H1 (cell line): ENCODE data around the gene EML1. TPM values are rescaled to one million over a fixed set of nuclear protein-coding genes. Genes with fewer than 3 reads are reported as not detected.
A peak's percentile ranks its signal among the peaks of the same experiment; 100 is the strongest.

Experiments used
- CTCF ChIA-PET: fragments of 300-600 bp; sonication (Branson Sonifier 250); formaldehyde crosslinking; loops from one replicate; lab custom pipeline; 2021; ENCODE audit not compliant: partially characterized antibody; lab: Charles Lee
- POLR2A ChIA-PET: fragments of 300-600 bp; sonication (Branson Sonifier 250); formaldehyde crosslinking; loops from one replicate; lab custom pipeline; 2021; ENCODE audit warnings: inconsistent platforms; ENCODE audit not compliant: partially characterized antibody; lab: Charles Lee
- DNase-seq, 2 experiments: peaks; one replicate each; pipeline versions ENCODE4 v3.0.0 to v3.0.0-alpha.2; 2010 to 2022; ENCODE audit warnings: low spot score in 2 of 2, low read depth in 1 of 2, mixed read lengths in 1 of 2
- FAIRE-seq: peaks from 2 replicates; lab custom pipeline; 2011; peaks lifted over from hg19 to GRCh38; lab: Jason Lieb, UNC
- H2AFZ ChIP-seq: 2 replicates; pipeline ENCODE4 v1.8.1; 2012; ENCODE audit warnings: low read length, inconsistent platforms
- H2AK5ac ChIP-seq: 2 replicates; pipeline ENCODE4 v1.6.1; 2013; ENCODE audit warnings: low read depth, low read length
- H2BK120ac ChIP-seq: replicated peaks from 2 replicates; pipeline ENCODE3; 2013; ENCODE audit warnings: low read depth, low read length, inconsistent platforms
- H2BK12ac ChIP-seq: 2 replicates; pipeline ENCODE4 v1.6.1; 2013; ENCODE audit warnings: low read depth, low read length
- H2BK15ac ChIP-seq: 2 replicates; pipeline ENCODE4 v1.6.1; 2013; ENCODE audit warnings: low read length
- H2BK20ac ChIP-seq: 2 replicates; pipeline ENCODE4 v1.6.1; 2013; ENCODE audit warnings: low read length
- H2BK5ac ChIP-seq: 2 replicates; pipeline ENCODE4 v1.6.1; 2013; ENCODE audit warnings: low read depth, low read length
- H3K14ac ChIP-seq: 2 replicates; pipeline ENCODE4 v1.6.1; 2013; ENCODE audit warnings: inconsistent platforms; ENCODE audit not compliant: insufficient read length
- H3K18ac ChIP-seq: 2 replicates; pipeline ENCODE4 v1.6.1; 2013; ENCODE audit warnings: low read length; ENCODE audit errors: extremely low read depth
- H3K23ac ChIP-seq: 2 replicates; pipeline ENCODE4 v1.6.1; 2013; ENCODE audit warnings: inconsistent platforms; ENCODE audit not compliant: insufficient read length
- H3K23me2 ChIP-seq: 2 replicates; pipeline ENCODE4 v1.6.1; 2013; ENCODE audit warnings: low read depth, low read length
- H3K27ac ChIP-seq: 2 replicates; pipeline ENCODE4 v1.6.1; 2011; ENCODE audit warnings: low read depth, low read length, inconsistent platforms
- H3K27me3 ChIP-seq, 4 experiments: replicated peaks in 1 of 4; 1 replicate in 1 of 4; 2 replicates in 3 of 4; pipeline versions ENCODE4 v1.6.1 to v1.8.1; 2011 to 2013; ENCODE audit warnings: low read length in 3 of 4, mild to moderate bottlenecking in 3 of 4, inconsistent platforms in 2 of 4, mixed read lengths in 2 of 4, moderate library complexity in 1 of 4; ENCODE audit not compliant: control insufficient read depth in 3 of 4, insufficient read depth in 3 of 4; ENCODE audit errors: extremely low read depth in 1 of 4
- H3K36me3 ChIP-seq, 4 experiments: 2 replicates each; pipeline versions ENCODE4 v1.6.1 to v1.8.1; 2011 to 2013; ENCODE audit warnings: mild to moderate bottlenecking in 4 of 4, low read length in 3 of 4, moderate library complexity in 2 of 4, control low read depth in 1 of 4, inconsistent platforms in 1 of 4; ENCODE audit not compliant: insufficient read depth in 4 of 4, control insufficient read depth in 2 of 4
- H3K4ac ChIP-seq: replicated peaks from 2 replicates; pipeline ENCODE3; 2013; ENCODE audit warnings: low read length, low read depth, mixed read lengths, inconsistent platforms; ENCODE audit not compliant: insufficient read length
- H3K4me1 ChIP-seq, 4 experiments: replicated peaks in 1 of 4; 1 replicate in 1 of 4; 2 replicates in 3 of 4; pipeline versions ENCODE4 v1.6.1 to v1.8.1; 2011 to 2013; ENCODE audit warnings: low read length in 3 of 4, inconsistent platforms in 2 of 4, mixed read lengths in 1 of 4; ENCODE audit not compliant: insufficient read depth in 4 of 4, control insufficient read depth in 3 of 4
- H3K4me2 ChIP-seq, 2 experiments: 2 replicates each; pipeline versions ENCODE4 v1.6.1 to v1.8.1; 2011 to 2013; ENCODE audit warnings: low read depth in 2 of 2, low read length in 2 of 2, control low read depth in 1 of 2, inconsistent platforms in 1 of 2, mild to moderate bottlenecking in 1 of 2; ENCODE audit not compliant: insufficient read depth in 1 of 2
- H3K4me3 ChIP-seq, 4 experiments: fragments of 200-600, 300-600 bp in 1 of 4; sonication (generic), shearing (Covaris generic), sonication (Bioruptor Twin) in 1 of 4; 2 replicates each; pipeline versions ENCODE4 v1.5.1 to v1.8.1; 2011 to 2016; ENCODE audit warnings: low read length in 4 of 4, low read depth in 3 of 4, control low read depth in 2 of 4, inconsistent platforms in 2 of 4, mild to moderate bottlenecking in 2 of 4, mixed read lengths in 1 of 4, moderate library complexity in 1 of 4; ENCODE audit not compliant: insufficient read depth in 2 of 4; ENCODE audit errors: extremely low read depth in 1 of 4
- H3K56ac ChIP-seq: replicated peaks from 2 replicates; pipeline ENCODE3; 2013; ENCODE audit warnings: low read depth, mild to moderate bottlenecking, mixed read lengths, low read length, inconsistent platforms; ENCODE audit not compliant: insufficient read length
- H3K79me1 ChIP-seq: 2 replicates; pipeline ENCODE4 v1.6.1; 2013; ENCODE audit warnings: low read depth, low read length, control low read depth
- H3K79me2 ChIP-seq, 2 experiments: 2 replicates each; pipeline versions ENCODE4 v1.6.1 to v1.8.1; 2012 to 2013; ENCODE audit warnings: low read length in 2 of 2, mild to moderate bottlenecking in 2 of 2, inconsistent platforms in 1 of 2; ENCODE audit not compliant: insufficient read depth in 2 of 2, control insufficient read depth in 1 of 2
- H3K9ac ChIP-seq, 4 experiments: replicated peaks in 1 of 4; 1 replicate in 1 of 4; 2 replicates in 3 of 4; pipeline versions ENCODE4 v1.6.1 to v1.8.1; 2011 to 2013; ENCODE audit warnings: low read depth in 3 of 4, low read length in 3 of 4, control low read depth in 2 of 4, mild to moderate bottlenecking in 2 of 4, moderate library complexity in 2 of 4, inconsistent platforms in 1 of 4; ENCODE audit errors: extremely low read depth in 1 of 4
- H3K9me3 ChIP-seq, 2 experiments: 2 replicates each; pipeline versions ENCODE4 v1.6.1 to v1.8.1; 2012 to 2013; ENCODE audit warnings: mild to moderate bottlenecking in 2 of 2, moderate library complexity in 2 of 2, control low read depth in 1 of 2, inconsistent platforms in 1 of 2, low read depth in 1 of 2, low read length in 1 of 2, mixed read lengths in 1 of 2; ENCODE audit not compliant: insufficient read depth in 2 of 2
- H4K20me1 ChIP-seq, 2 experiments: replicated peaks in 1 of 2; 2 replicates each; pipeline versions ENCODE3 to v1.8.1; 2011 to 2013; ENCODE audit warnings: inconsistent platforms in 2 of 2, low read length in 2 of 2, mild to moderate bottlenecking in 1 of 2; ENCODE audit not compliant: insufficient read depth in 2 of 2, control insufficient read depth in 1 of 2
- H4K5ac ChIP-seq: 2 replicates; pipeline ENCODE4 v1.6.1; 2013; ENCODE audit warnings: low read length, low read depth, mixed read lengths, inconsistent platforms; ENCODE audit not compliant: insufficient read length
- H4K8ac ChIP-seq: 2 replicates; pipeline ENCODE4 v1.8.0; 2013; ENCODE audit warnings: mild to moderate bottlenecking, moderate library complexity, low read length, inconsistent platforms; ENCODE audit not compliant: insufficient read depth; ENCODE audit errors: extremely low read depth
- H4K91ac ChIP-seq: replicated peaks from 2 replicates; pipeline ENCODE3; 2013; ENCODE audit warnings: low read length, mixed read lengths, inconsistent platforms; ENCODE audit not compliant: insufficient read length
- BCL11A ChIP-seq, 2 experiments: IDR thresholded peaks; one replicate each; pipeline ENCODE4 v1.6.1; 2011; ENCODE audit warnings: low read depth in 2 of 2, low read length in 2 of 2, mild to moderate bottlenecking in 2 of 2
- CHD2 ChIP-seq: IDR thresholded peaks from 2 replicates; pipeline ENCODE4 v1.6.1; 2012; ENCODE audit warnings: low read length, improper control_type of control experiment
- FOSL1 ChIP-seq: IDR thresholded peaks from 2 replicates; pipeline ENCODE4 v1.6.1; 2011; ENCODE audit warnings: mild to moderate bottlenecking, low read depth, low read length, moderate library complexity; ENCODE audit not compliant: insufficient read depth
- GTF2F1 ChIP-seq: IDR thresholded peaks from 2 replicates; pipeline ENCODE4 v1.6.1; 2012; ENCODE audit warnings: low read depth, low read length, improper control_type of control experiment, borderline replicate concordance
- POLR2A ChIP-seq, 2 experiments: IDR thresholded peaks; 1 replicate in 1 of 2; 2 replicates in 1 of 2; pipeline ENCODE4 v1.6.1; 2011; ENCODE audit warnings: low read depth in 2 of 2, low read length in 2 of 2, mild to moderate bottlenecking in 2 of 2; ENCODE audit errors: control extremely low read depth in 1 of 2
- RBBP5 ChIP-seq: IDR thresholded peaks from 2 replicates; pipeline ENCODE4 v1.7.1; 2012; ENCODE audit warnings: low read depth, mild to moderate bottlenecking, inconsistent platforms, low read length, moderate library complexity, borderline replicate concordance
- RNF2 ChIP-seq: fragments of 200-900, 300-1000 bp; sonication (generic); IDR thresholded peaks from 2 replicates; pipeline ENCODE4 v1.7.1; 2016; ENCODE audit warnings: borderline replicate concordance, low read depth, mild to moderate bottlenecking, antibody characterized with exemption, low read length; ENCODE audit not compliant: poor library complexity, severe bottlenecking; ENCODE audit errors: missing control alignments
- RXRA ChIP-seq: IDR thresholded peaks from 2 replicates; pipeline ENCODE4 v1.6.1; 2011; ENCODE audit warnings: low read depth, mild to moderate bottlenecking, low read length, moderate library complexity; ENCODE audit not compliant: insufficient read depth
- SIRT6 ChIP-seq: IDR thresholded peaks from one replicate; pipeline ENCODE4 v1.7.1; 2012; ENCODE audit warnings: low read length, inconsistent platforms
- WGBS, 2 experiments: shearing (Covaris generic) in 1 of 2; methylation state at CpG; one replicate each; pipeline versions ENCODE4 v1.1.6 to v1.1.7; 2013 to 2015; ENCODE audit warnings: low lambda C conversion rate in 2 of 2, mixed read lengths in 2 of 2, inconsistent platforms in 1 of 2, low coverage in 1 of 2, missing lambda C conversion rate in 1 of 2; ENCODE audit not compliant: insufficient replicate concordance in 2 of 2, insufficient coverage in 1 of 2, insufficient read length in 1 of 2; ENCODE audit errors: extremely low coverage in 1 of 2, missing lambda C conversion rate in 1 of 2; 5-methylcytosine and 5-hydroxymethylcytosine counted together
- polyA plus RNA-seq, 7 experiments: library from polyadenylated mRNA; depleted of rRNA in 3 of 7; stranded (reverse) in 5 of 7; unstranded in 2 of 7; fragments of >200 nt in 5 of 7; fragments of 200-250 nt in 2 of 7; gene quantifications; 1 replicate in 5 of 7; 2 replicates in 1 of 7; 4 replicates in 1 of 7; pipeline versions ENCODE4 v1.2.1 to v1.2.3, GENCODE V29; 2011 to 2013; ENCODE audit warnings: missing spikeins in 2 of 7, mixed read lengths in 2 of 7
- total RNA-seq: library from RNA; stranded (reverse); fragmentation: NEBNext Ultra II Directional; extraction: Animal tissue kit (Norgen Biotek cat#: 25700); gene quantifications from 2 replicates; pipeline ENCODE4 v1.2.1, GENCODE V29; 2021

The EML1 gene
- total and polyA plus RNA-seq, 2 of the 8 experiments (the other 6 are each of a cell fraction or from before 2014, with no cell fraction given) = 11.1 to 24.7 TPM

- H2BK20ac ChIP-seq = no peak overlapping the region
- H3K18ac ChIP-seq = no peak overlapping the region
- ChIA-PET CTCF (no interaction called here), POLR2A (no interaction called here)
- H4K8ac ChIP-seq = no peak overlapping the region
- no peak overlapping the region for H3K14ac ChIP-seq
- H3K36me3 ChIP-seq = peaks cover 0 to 14% (median 7%) of the 10 kb centered on the region in 4 experiments; a peak in 6 of 8 replicates
- no peak overlapping the region for H4K91ac ChIP-seq
- no peak overlapping the region for H3K27ac ChIP-seq
- WGBS, 2 experiments = 91% methylated on average over 24 of the region's 24 CpGs; no CpG with 5 or more reads in 1 of the 2 experiments
- no peaks in the 10 kb centered on the region for H3K23me2 ChIP-seq
- H3K4me2 ChIP-seq = no peak overlapping the region
- H3K23ac ChIP-seq = no peak overlapping the region
- H2BK120ac ChIP-seq = no peak overlapping the region
- H3K79me2 ChIP-seq = no peaks in the 10 kb centered on the region
- no peak for FAIRE-seq
- H4K20me1 ChIP-seq = no peaks in the 10 kb centered on the region
- no peak overlapping the region for H2AK5ac ChIP-seq
- no peaks in the 10 kb centered on the region for H3K4me1 ChIP-seq
- no peak overlapping the region for H3K56ac ChIP-seq
- H2BK15ac ChIP-seq = no peak overlapping the region
- H2BK12ac ChIP-seq = no peak overlapping the region
- H4K5ac ChIP-seq = no peak overlapping the region
- no peak overlapping the region for H3K9ac ChIP-seq
- TF ChIP-seq BCL11A (IDR thresholded peaks at IDR 0.05; ENCODE audit: low read depth in 2 of 2, low read length in 2 of 2) (no peak), RNF2 (no peak), GTF2F1 (no peak), SIRT6 (no peak), RBBP5 (no peak), FOSL1 (no peak), CHD2 (no peak), POLR2A (IDR thresholded peaks at IDR 0.05; ENCODE audit: control extremely low read depth in 1 of 2, low read depth in 2 of 2, low read length in 2 of 2) (no peak), RXRA (no peak)
- no peaks in the 10 kb centered on the region for H3K79me1 ChIP-seq
- H3K9me3 ChIP-seq = peaks cover 0 to 7% of the 10 kb centered on the region in 2 experiments; a peak in 2 of 4 replicates
- DNase-seq = peak in 1 of 2 experiments; percentile 35
- H3K27me3 ChIP-seq = no peaks in the 10 kb centered on the region
- H3K4me3 ChIP-seq = no peak overlapping the region
- no peak overlapping the region for H3K4ac ChIP-seq
- H2BK5ac ChIP-seq = no peak overlapping the region
- H2AFZ ChIP-seq = no peak overlapping the region
Observed at GRCh38 chr14:99907761-99908652, 114.8 kb downstream of the EML1 start.
